Measurements from ENCODE around the gene MAMDC4. TPM values are rescaled to one million over a fixed set of nuclear protein-coding genes. Genes with fewer than 3 reads are reported as not detected.

Gene MAMDC4
- total and polyA plus RNA-seq, 2 experiments from 2014 or later, result 1.7 to 6.8 TPM

GRCh38 chr9:136857581-136858412, 5.7 kb downstream of the MAMDC4 start:
- no peaks in the 10 kb centered on the region for H3K27me3 ChIP-seq (ENCODE audit: insufficient read depth)
- no peak for DNase-seq (ENCODE audit: low spot score)
- H3F3A ChIP-seq (replicated peaks; ENCODE audit: low read depth), result no peaks in the 10 kb centered on the region
- no peaks in the 10 kb centered on the region for H3K4me1 ChIP-seq (ENCODE audit: insufficient read depth)
- 0 out of 2 replicates have a peak, but pooled peaks cover 5% of the 10 kb centered on the region for H4K20me1 ChIP-seq (replicated peaks; ENCODE audit: insufficient read depth)
- Mint-ChIP-seq H3K36me3 (ENCODE audit: low read depth) (peaks cover 17% of the 10 kb centered on the region; the same call in 2 of the 3 replicates), H3K4me1 (no peaks in the 10 kb centered on the region), H3K9me3 (no peaks in the 10 kb centered on the region), H3K4me3 (no peak overlapping the region), H3K27ac (no peak overlapping the region), H3K27me3 (ENCODE audit: insufficient read depth, low read depth, poor library complexity) (no peaks in the 10 kb centered on the region)
- H3K36me3 ChIP-seq (ENCODE audit: insufficient read depth), result peaks cover 6% of the 10 kb centered on the region
- H3K27ac ChIP-seq (ENCODE audit: low read depth), result no peak overlapping the region
- H3K9me2 ChIP-seq (ENCODE audit: insufficient read depth), result no peaks in the 10 kb centered on the region
- H3K79me2 ChIP-seq (replicated peaks; ENCODE audit: insufficient read depth), result no peaks in the 10 kb centered on the region
- no peak overlapping the region for H3K4me2 ChIP-seq
- no peak overlapping the region for H2AFZ ChIP-seq
- TF ChIP-seq ZNF331 (CRISPR knock-in tag; IDR thresholded peaks at IDR 0.05; ENCODE audit: low read depth) (no peak), NANOG (IDR thresholded peaks at IDR 0.05; ENCODE audit: borderline replicate concordance) (no peak), ZNF114 (CRISPR knock-in tag; IDR thresholded peaks at IDR 0.05) (no peak), EZH2 (IDR thresholded peaks at IDR 0.05; ENCODE audit: low read depth, unreplicated experiment) (no peak), JUNB (IDR thresholded peaks at IDR 0.05; ENCODE audit: unreplicated experiment) (no peak), CTCF (conservative IDR thresholded peaks at IDR 0.05; ENCODE audit: low read depth in 2 of 2) (no peak), EZH2phosphoT487 (IDR thresholded peaks at IDR 0.05; ENCODE audit: unreplicated experiment) (no peak), ETS1 (IDR thresholded peaks at IDR 0.05) (no peak), REST (IDR thresholded peaks at IDR 0.05; ENCODE audit: unreplicated experiment) (no peak), POLR2AphosphoS5 (IDR thresholded peaks at IDR 0.05; ENCODE audit: low read depth) (no peak), STAT1 (IDR thresholded peaks at IDR 0.05; ENCODE audit: unreplicated experiment) (no peak), CREB1 (CRISPR knock-in tag; IDR thresholded peaks at IDR 0.05; ENCODE audit: low read depth) (no peak), ZNF462 (CRISPR knock-in tag; IDR thresholded peaks at IDR 0.05) (no peak)
- no peak overlapping the region for H3K4me3 ChIP-seq
- ATAC-seq, result peak; percentile 5

Data from GM23338 (cell line).